GM12875 (cell line): ENCODE data around the gene MLLT10.

ENCODE experiments used
- H3K4me3 ChIP-seq: one replicate; pipeline ENCODE4 v1.5.1; 2011; ENCODE audit warnings: low read depth, low read length, control low read depth
- CTCF ChIP-seq: IDR thresholded peaks from 2 replicates; pipeline ENCODE4 v1.5.1; 2011; ENCODE audit warnings: low read depth, mild to moderate bottlenecking, control low read depth, inconsistent platforms, low read length, moderate library complexity, borderline replicate concordance; ENCODE audit not compliant: insufficient read depth

The MLLT10 gene

DNA sequence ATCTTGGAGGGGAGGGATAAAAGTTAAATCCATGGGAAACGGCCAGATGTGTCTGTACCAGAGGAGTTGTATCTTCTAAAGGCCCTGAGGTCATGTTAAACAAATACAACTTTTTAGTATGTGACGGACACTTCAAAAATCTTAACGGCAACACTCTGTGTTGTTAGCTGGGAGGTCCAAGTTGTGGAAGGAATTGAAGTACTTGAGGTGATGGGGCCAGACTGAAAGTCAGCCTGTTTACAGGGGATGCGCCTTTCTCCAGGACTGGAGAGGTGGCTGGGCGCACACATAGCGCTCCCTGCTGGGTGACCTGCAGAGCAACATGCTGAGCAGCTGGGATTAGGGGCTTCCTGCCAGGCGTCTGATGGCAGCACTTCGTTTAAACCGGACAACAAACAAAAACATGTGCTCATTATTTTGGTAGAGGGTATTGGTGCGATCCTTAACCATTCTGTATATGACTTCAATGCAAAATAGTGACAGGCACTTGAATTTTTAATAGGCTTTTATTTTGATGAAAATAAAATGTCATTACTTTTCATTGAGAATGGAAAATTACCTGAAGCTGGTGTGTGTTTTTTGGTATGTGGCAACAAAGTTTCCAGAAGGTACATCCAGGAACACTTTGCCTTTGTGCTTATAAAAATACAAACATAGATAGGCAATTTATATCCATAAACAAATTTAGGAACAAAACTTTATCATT, 198.2 kb downstream of the MLLT10 start:
- peak; percentile 82 for TF ChIP-seq CTCF
- no peak overlapping the region for H3K4me3 ChIP-seq

GRCh38 chr10:21733710-21734109, 199.7 kb downstream of the MLLT10 start:
- no peak for TF ChIP-seq CTCF
- H3K4me3 ChIP-seq, result no peak overlapping the region

DNA sequence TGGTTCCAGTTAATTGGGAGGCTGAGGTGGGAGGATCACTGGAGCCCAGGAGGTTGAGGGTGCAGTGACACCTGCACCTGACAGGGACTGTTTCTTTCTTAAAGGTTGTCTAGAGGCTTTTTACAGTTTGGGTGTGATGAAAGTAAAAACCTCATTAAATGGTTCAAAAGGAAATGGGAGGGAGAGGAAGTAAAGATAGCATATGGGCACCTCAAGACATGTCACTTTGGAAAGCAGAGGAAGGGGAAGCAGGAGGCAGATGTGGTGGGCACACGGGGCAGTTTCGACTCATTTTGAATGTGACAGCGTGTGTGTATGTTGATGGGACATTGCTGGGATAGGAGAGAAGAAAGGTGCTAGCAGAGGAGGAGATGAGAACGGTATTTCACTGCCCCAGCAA, 203.1 kb downstream of the MLLT10 start:
- no peak overlapping the region for H3K4me3 ChIP-seq
- no peak for TF ChIP-seq CTCF

- TF ChIP-seq CTCF, result no peak
Observed at GRCh38 chr10:21740989-21741388, 207.0 kb downstream of the MLLT10 start.

GRCh38 chr10:21742740-21743412, 208.8 kb downstream of the MLLT10 start:
- no peak overlapping the region for H3K4me3 ChIP-seq
- TF ChIP-seq CTCF, result no peak

More at GRCh38 chr10:21740989-21741388, 207.0 kb downstream of the MLLT10 start:
- no peak overlapping the region for H3K4me3 ChIP-seq

DNA sequence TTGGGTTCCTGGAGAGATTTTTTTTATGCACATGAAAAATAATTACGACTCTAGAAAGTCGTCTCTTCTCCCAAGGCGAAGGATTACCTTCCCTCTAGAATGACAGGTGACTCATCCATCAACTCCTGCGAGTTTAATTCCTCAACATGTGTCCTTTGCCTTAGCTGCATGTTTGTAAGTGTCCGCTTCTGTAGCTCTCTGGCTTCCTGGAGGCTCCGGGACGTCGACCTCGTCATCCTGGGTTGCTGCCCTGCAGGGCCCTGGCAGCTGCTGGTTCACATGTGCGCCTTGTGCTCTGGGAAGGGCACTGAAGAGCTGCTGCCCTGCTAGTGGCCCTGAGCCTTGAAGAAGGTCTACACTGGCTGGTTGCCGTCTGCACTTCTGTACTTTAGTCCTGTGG, 210.2 kb downstream of the MLLT10 start:
- no peak for TF ChIP-seq CTCF

DNA sequence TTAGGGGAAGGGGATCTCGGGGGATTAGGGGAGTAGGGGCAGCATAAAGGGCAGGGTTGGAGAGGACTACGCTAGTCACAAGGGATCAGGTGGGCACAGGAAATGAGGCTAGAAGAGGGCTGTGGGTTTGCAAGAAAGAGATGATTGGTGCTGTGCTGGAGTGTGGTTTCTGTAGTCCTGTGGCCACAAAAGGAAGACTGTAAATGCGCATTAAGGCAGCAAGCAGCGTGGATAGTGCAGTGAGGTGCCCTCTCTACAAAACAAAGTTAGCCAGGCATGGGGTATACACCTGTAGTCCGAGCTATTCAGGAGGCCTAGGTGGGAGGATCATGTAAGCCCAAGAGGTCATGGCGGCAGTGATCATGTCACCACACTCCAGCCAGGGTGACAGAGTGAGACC, 212.1 kb downstream of the MLLT10 start:
- no peak overlapping the region for H3K4me3 ChIP-seq
- TF ChIP-seq CTCF, result no peak

More for the DNA sequence above, 210.2 kb downstream of the MLLT10 start:
- no peak overlapping the region for H3K4me3 ChIP-seq
